Measurements from ENCODE around the gene OVOL3.
A peak's percentile ranks its signal among the peaks of the same experiment; 100 is the strongest.

- TF ChIP-seq POLR2A (IDR thresholded peaks at IDR 0.05) (peak; percentile 98), CTCF (IDR thresholded peaks at IDR 0.05) (peak in 1 of 4 experiments; percentile 5)
These were observed 28.7 kb downstream of the OVOL3 start, which contains the start of gene CAPNS1 for GRCh38 chr19:36139473-36140303.

Measured in prostate gland (tissue), 2 donors.